Activated CD8-positive, alpha-beta memory T cell treated with anti-CD3 and anti-CD28 coated beads, Interleukin-2, amount 10 ng/mL, durations not matched to agents 7 days and 5 days (primary cell): Measurements from ENCODE around the gene TSPAN11. TPM values are rescaled to one million over a fixed set of nuclear protein-coding genes. Genes with fewer than 3 reads are reported as not detected.

ENCODE experiments used
- ATAC-seq: fragments of 150-1000 bp; cut with Tn5 transposase; one replicate; pipeline ENCODE4 v1.10.0; 2021; ENCODE audit warnings: moderate library complexity
- CTCF ChIA-PET: fragments of 350-600 bp; sonication (Branson Sonifier 250); formaldehyde crosslinking; loops from one replicate; lab custom pipeline; 2021; ENCODE audit warnings: antibody characterized with exemption; lab: Charles Lee
- DNase-seq: peaks from one replicate; pipeline ENCODE4 v3.0.0-alpha.2; 2020
- H3K27ac Mint-ChIP-seq: one replicate; pipeline ENCODE4 v1.8.0; 2021; ENCODE audit warnings: mild to moderate bottlenecking, mixed read lengths
- H3K27me3 Mint-ChIP-seq: one replicate; pipeline ENCODE4 v1.8.0; 2021; ENCODE audit warnings: mixed read lengths
- H3K36me3 Mint-ChIP-seq: one replicate; pipeline ENCODE4 v1.8.0; 2021; ENCODE audit warnings: mild to moderate bottlenecking, mixed read lengths
- H3K4me1 Mint-ChIP-seq: one replicate; pipeline ENCODE4 v1.8.0; 2021; ENCODE audit warnings: mixed read lengths
- H3K4me3 Mint-ChIP-seq: one replicate; pipeline ENCODE4 v1.8.0; 2021; ENCODE audit warnings: mild to moderate bottlenecking, moderate library complexity, mixed read lengths
- H3K9me3 Mint-ChIP-seq: one replicate; pipeline ENCODE4 v1.8.0; 2022; ENCODE audit warnings: low read depth, mixed read lengths
- total RNA-seq, 2 experiments: library from RNA; stranded (reverse); gene quantifications; one replicate each; pipeline ENCODE4 v1.2.3, GENCODE V29; 2021

Gene TSPAN11
- total RNA-seq, 2 experiments from 2014 or later: not detected

DNA sequence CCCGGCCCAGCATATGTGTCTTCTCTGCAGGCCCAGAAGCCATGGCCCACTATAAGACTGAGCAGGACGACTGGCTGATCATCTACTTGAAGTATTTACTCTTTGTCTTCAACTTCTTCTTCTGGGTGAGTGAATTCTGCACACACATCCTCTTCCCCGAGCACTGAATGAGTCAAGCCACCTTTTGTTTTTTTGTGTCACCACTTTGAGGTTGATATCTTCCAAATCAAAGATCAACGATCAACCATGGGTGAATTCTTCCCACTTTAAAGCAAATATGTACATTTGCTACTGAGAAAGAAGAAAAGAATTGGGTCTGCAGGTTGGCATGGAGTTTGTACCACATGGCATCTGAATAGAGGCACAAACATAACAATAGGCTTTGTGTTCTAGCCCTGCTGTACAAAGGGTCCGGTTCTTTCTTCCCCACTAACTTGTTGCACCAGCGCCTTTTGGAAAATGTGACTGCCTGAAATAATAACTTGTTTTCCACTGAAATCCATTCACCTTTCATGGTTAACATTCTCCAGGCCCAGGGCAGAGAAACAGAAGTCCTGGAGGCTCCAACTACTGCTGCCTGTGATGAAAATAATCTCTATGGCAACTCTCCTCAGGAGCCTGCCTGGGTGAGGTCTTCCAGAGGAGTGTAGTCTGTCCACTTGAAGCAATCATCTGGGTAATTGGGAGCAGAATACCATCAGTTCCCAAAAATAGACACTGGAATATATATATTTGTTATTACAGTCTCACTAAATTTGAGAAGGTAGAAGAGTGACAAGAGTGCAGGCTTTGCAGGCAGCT, 27.6 kb downstream of the TSPAN11 start:
- Mint-ChIP-seq H3K27me3 (peaks cover 2% of the 10 kb centered on the region), H3K4me3 (no peak overlapping the region)
- ATAC-seq: no peak

DNA sequence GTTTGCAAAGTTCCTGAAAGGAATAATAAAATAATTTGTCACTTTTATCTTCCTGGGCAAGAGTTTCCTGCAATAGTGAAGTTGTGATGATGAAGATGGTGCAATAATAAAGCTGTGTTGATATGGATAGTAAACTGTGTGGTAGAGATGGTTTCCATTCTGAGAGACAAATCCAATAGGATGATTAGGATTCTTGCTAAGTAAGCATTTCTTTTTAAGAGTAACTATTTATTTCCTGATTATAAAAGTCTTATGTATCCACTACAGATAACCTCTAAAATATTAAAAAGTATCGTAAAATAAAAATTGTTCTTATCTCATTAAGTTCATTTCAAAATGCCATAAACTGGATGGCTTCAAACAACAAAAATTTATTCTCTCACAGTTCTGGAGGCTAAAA, 28.7 kb downstream of the TSPAN11 start:
- H3K27me3 Mint-ChIP-seq: peaks cover 2% of the 10 kb centered on the region
- no peak for DNase-seq
- no peak for ATAC-seq
- H3K36me3 Mint-ChIP-seq: no peaks in the 10 kb centered on the region
- peaks cover 10% of the 10 kb centered on the region for H3K4me1 Mint-ChIP-seq
- H3K27ac Mint-ChIP-seq: no peak overlapping the region
- no peaks in the 10 kb centered on the region for H3K9me3 Mint-ChIP-seq
- CTCF ChIA-PET: no interaction called here
- H3K4me3 Mint-ChIP-seq: no peak overlapping the region

More for the DNA sequence above, 27.6 kb downstream of the TSPAN11 start:
- CTCF ChIA-PET: no interaction called here
- Mint-ChIP-seq H3K36me3 (no peaks in the 10 kb centered on the region), H3K9me3 (no peaks in the 10 kb centered on the region), H3K27ac (no peak overlapping the region), H3K4me1 (peaks cover 10% of the 10 kb centered on the region)
- DNase-seq: no peak

- no peak for ATAC-seq
Measured at GRCh38 chr12:30959110-30959710, 32.7 kb downstream of the TSPAN11 start.

DNA sequence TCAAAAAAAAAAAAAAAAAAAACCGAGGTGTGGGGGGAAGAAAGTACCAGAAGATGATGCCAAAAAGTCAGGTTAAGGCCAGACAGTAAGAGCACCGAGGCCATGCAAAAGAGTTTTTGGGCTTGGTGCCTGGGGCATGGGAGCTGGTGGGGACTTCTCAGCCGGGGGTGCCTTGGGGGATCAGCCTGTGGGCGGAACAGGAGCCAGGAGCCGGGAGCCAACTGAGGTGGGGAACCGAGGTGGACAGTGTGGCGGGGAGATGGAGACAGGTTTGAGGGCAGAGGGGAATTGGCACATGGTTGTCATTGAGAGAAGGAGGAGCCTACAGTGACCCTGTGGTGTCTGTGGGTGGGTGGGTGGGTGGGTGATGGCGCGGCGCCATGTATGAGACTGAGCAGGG, 33.2 kb downstream of the TSPAN11 start:
- DNase-seq (no peak), ATAC-seq (no peak)
- H3K36me3 Mint-ChIP-seq: no peaks in the 10 kb centered on the region
- no peaks in the 10 kb centered on the region for H3K4me1 Mint-ChIP-seq
- no peak overlapping the region for H3K4me3 Mint-ChIP-seq
- H3K27ac Mint-ChIP-seq: no peak overlapping the region
- peaks cover 1% of the 10 kb centered on the region for H3K27me3 Mint-ChIP-seq
- no peaks in the 10 kb centered on the region for H3K9me3 Mint-ChIP-seq
- CTCF ChIA-PET: no interaction called here

More at GRCh38 chr12:30959110-30959710, 32.7 kb downstream of the TSPAN11 start:
- Mint-ChIP-seq H3K9me3 (no peaks in the 10 kb centered on the region), H3K4me3 (no peak overlapping the region), H3K27me3 (peaks cover 2% of the 10 kb centered on the region), H3K36me3 (no peaks in the 10 kb centered on the region), H3K27ac (no peak overlapping the region), H3K4me1 (peaks cover 1% of the 10 kb centered on the region)
- no peak for DNase-seq
- CTCF ChIA-PET: no interaction called here

DNA sequence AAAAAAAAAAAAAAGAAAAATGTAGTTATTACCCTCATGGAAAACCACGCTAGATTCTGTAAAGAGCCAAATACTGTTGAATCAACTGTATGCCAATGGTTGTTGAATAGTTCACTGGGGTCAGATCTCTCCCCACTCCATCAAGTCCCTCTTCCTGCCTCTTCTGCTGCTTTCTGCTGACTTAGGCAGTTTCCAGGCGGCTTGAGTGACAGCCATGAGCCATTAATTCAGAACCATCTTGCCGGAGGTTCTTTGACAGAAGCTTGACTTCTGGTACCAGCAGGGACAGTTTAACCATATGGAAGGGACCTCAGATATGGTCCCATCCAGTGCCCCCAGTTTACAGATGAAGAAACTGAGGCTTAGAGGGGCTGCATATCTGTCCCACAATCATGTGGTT, 34.5 kb downstream of the TSPAN11 start:
- Mint-ChIP-seq H3K27ac (no peak overlapping the region), H3K4me1 (no peaks in the 10 kb centered on the region), H3K9me3 (no peaks in the 10 kb centered on the region), H3K36me3 (no peaks in the 10 kb centered on the region), H3K4me3 (no peak overlapping the region), H3K27me3 (no peaks in the 10 kb centered on the region)
- no peak for ATAC-seq
- DNase-seq: no peak
- CTCF ChIA-PET: no interaction called here

GRCh38 chr12:30962047-30962446, 35.5 kb downstream of the TSPAN11 start:
- Mint-ChIP-seq H3K9me3 (no peaks in the 10 kb centered on the region), H3K36me3 (no peaks in the 10 kb centered on the region), H3K27me3 (no peaks in the 10 kb centered on the region), H3K27ac (no peak overlapping the region), H3K4me1 (no peaks in the 10 kb centered on the region), H3K4me3 (no peak overlapping the region)
- no peak for DNase-seq
- no peak for ATAC-seq
- CTCF ChIA-PET: no interaction called here

GRCh38 chr12:30963709-30964564, 37.4 kb downstream of the TSPAN11 start:
- no peaks in the 10 kb centered on the region for H3K36me3 Mint-ChIP-seq
- no peak for ATAC-seq
- CTCF ChIA-PET: no interaction called here

GRCh38 chr12:30964896-30965612, 38.5 kb downstream of the TSPAN11 start:
- H3K9me3 Mint-ChIP-seq: no peaks in the 10 kb centered on the region
- no peak overlapping the region for H3K4me3 Mint-ChIP-seq
- H3K27ac Mint-ChIP-seq: no peak overlapping the region
- no peaks in the 10 kb centered on the region for H3K4me1 Mint-ChIP-seq
- DNase-seq: no peak
- no peaks in the 10 kb centered on the region for H3K36me3 Mint-ChIP-seq
- peaks cover 2% of the 10 kb centered on the region for H3K27me3 Mint-ChIP-seq
- CTCF ChIA-PET: no interaction called here
- ATAC-seq: no peak

More at GRCh38 chr12:30963709-30964564, 37.4 kb downstream of the TSPAN11 start:
- Mint-ChIP-seq H3K9me3 (no peaks in the 10 kb centered on the region), H3K27ac (no peak overlapping the region), H3K27me3 (no peaks in the 10 kb centered on the region), H3K4me1 (no peaks in the 10 kb centered on the region), H3K4me3 (no peak overlapping the region)
- no peak for DNase-seq

GRCh38 chr12:30965613-30965985, 39.1 kb downstream of the TSPAN11 start:
- Mint-ChIP-seq H3K36me3 (no peaks in the 10 kb centered on the region), H3K4me3 (no peak overlapping the region), H3K4me1 (no peaks in the 10 kb centered on the region), H3K9me3 (no peaks in the 10 kb centered on the region), H3K27me3 (peaks cover 8% of the 10 kb centered on the region), H3K27ac (no peak overlapping the region)
- CTCF ChIA-PET: no interaction called here
- DNase-seq: no peak
- ATAC-seq: no peak

GRCh38 chr12:30967026-30967425, 40.5 kb downstream of the TSPAN11 start:
- CTCF ChIA-PET: no interaction called here
- Mint-ChIP-seq H3K4me3 (no peak overlapping the region), H3K9me3 (no peaks in the 10 kb centered on the region), H3K27ac (no peak overlapping the region), H3K36me3 (no peaks in the 10 kb centered on the region), H3K4me1 (no peaks in the 10 kb centered on the region), H3K27me3 (peaks cover 13% of the 10 kb centered on the region)
- ATAC-seq (no peak), DNase-seq (no peak)

- H3K4me1 Mint-ChIP-seq: no peaks in the 10 kb centered on the region
- peaks cover 15% of the 10 kb centered on the region for H3K27me3 Mint-ChIP-seq
- ATAC-seq: no peak
- no peaks in the 10 kb centered on the region for H3K9me3 Mint-ChIP-seq
- no peak for DNase-seq
- no peaks in the 10 kb centered on the region for H3K36me3 Mint-ChIP-seq
- H3K4me3 Mint-ChIP-seq: no peak overlapping the region
- no peak overlapping the region for H3K27ac Mint-ChIP-seq
- CTCF ChIA-PET: no interaction called here
Measured at GRCh38 chr12:30968211-30968610, 41.7 kb downstream of the TSPAN11 start.

GRCh38 chr12:30969006-30969405, 42.5 kb downstream of the TSPAN11 start:
- peaks cover 15% of the 10 kb centered on the region for H3K27me3 Mint-ChIP-seq
- H3K4me1 Mint-ChIP-seq: no peaks in the 10 kb centered on the region
- CTCF ChIA-PET: interaction anchor here (1.1 kb wide), 1 partner anchor 17 kb away, joined by 3 read pairs; no protein-coding TSS in a partner anchor
- H3K27ac Mint-ChIP-seq: no peak overlapping the region
- DNase-seq (no peak), ATAC-seq (no peak)
- H3K9me3 Mint-ChIP-seq: no peaks in the 10 kb centered on the region
- H3K4me3 Mint-ChIP-seq: no peak overlapping the region
- H3K36me3 Mint-ChIP-seq: no peaks in the 10 kb centered on the region
